GM19395 (cell line): Measurements from ENCODE around the gene PKP2.
"Not testable (repeated sequence)": the region's sequence is repeated elsewhere in the genome, so short reads cannot be mapped to it uniquely, and the experiment has no call there.

Experiments
- ATAC-seq: cut with Tn5 transposase; IDR thresholded peaks from one replicate; pipeline ENCODE4 v1.9.1; 2021; ENCODE audit warnings: mild to moderate bottlenecking, moderate library complexity; ENCODE audit not compliant: unreplicated experiment

The PKP2 gene

GRCh38 chr12:32897281-32897610 lies 669 bp upstream of the PKP2 start:
- ATAC-seq = no peak

- ATAC-seq = peak; percentile 13
Measured at GRCh38 chr12:32895688-32896431, 717 bp downstream of the PKP2 start.

GRCh38 chr12:32894566-32894965 lies 2.0 kb downstream of the PKP2 start:
- ATAC-seq = no peak

GRCh38 chr12:32893458-32893857 lies 3.1 kb downstream of the PKP2 start:
- ATAC-seq = no peak

- ATAC-seq = no peak
Measured at GRCh38 chr12:32893043-32893442, 3.5 kb downstream of the PKP2 start.

- not testable (repeated sequence) for ATAC-seq
Measured at GRCh38 chr12:32892369-32892768, 4.2 kb downstream of the PKP2 start.

- ATAC-seq = no peak
Measured at GRCh38 chr12:32891956-32892355, 4.6 kb downstream of the PKP2 start.

- no peak for ATAC-seq
Measured at GRCh38 chr12:32891526-32891925, 5.1 kb downstream of the PKP2 start.

- no peak for ATAC-seq
Measured at GRCh38 chr12:32889011-32889760, 7.4 kb downstream of the PKP2 start.

GRCh38 chr12:32887058-32887457 lies 9.5 kb downstream of the PKP2 start:
- no peak for ATAC-seq

- ATAC-seq = no peak
Measured at GRCh38 chr12:32885831-32886230, 10.7 kb downstream of the PKP2 start.

- ATAC-seq = no peak
Measured at GRCh38 chr12:32884962-32885361, 11.6 kb downstream of the PKP2 start.

- ATAC-seq = no peak
Measured at GRCh38 chr12:32881702-32882101, 14.9 kb downstream of the PKP2 start.

GRCh38 chr12:32881107-32881506 lies 15.5 kb downstream of the PKP2 start:
- ATAC-seq = no peak

GRCh38 chr12:32879066-32879465 lies 17.5 kb downstream of the PKP2 start:
- not testable (repeated sequence) for ATAC-seq

GRCh38 chr12:32877601-32878459 lies 18.7 kb downstream of the PKP2 start:
- no peak for ATAC-seq

- ATAC-seq = no peak
Measured at GRCh38 chr12:32876004-32876403, 20.6 kb downstream of the PKP2 start.

GRCh38 chr12:32874975-32875374 lies 21.6 kb downstream of the PKP2 start:
- ATAC-seq = no peak

- no peak for ATAC-seq
Measured at GRCh38 chr12:32874078-32874477, 22.5 kb downstream of the PKP2 start.

- not testable (repeated sequence) for ATAC-seq
Measured at GRCh38 chr12:32872416-32872815, 24.2 kb downstream of the PKP2 start.

GRCh38 chr12:32870716-32871115 lies 25.9 kb downstream of the PKP2 start:
- ATAC-seq = no peak

- ATAC-seq = no peak
Measured at GRCh38 chr12:32868885-32869284, 27.7 kb downstream of the PKP2 start.
